GM08714 (cell line): ENCODE measurements around the gene SCAF1.
A peak's percentile ranks its signal among the peaks of the same experiment; 100 is the strongest.

Experiments used
- H3K4me3 ChIP-seq: fragments of 200-500 bp; sonication (Bioruptor generic); 2 replicates; pipeline ENCODE4 v1.5.1; 2014; ENCODE audit warnings: mild to moderate bottlenecking, low read length, inconsistent platforms
- ZNF274 ChIP-seq: IDR thresholded peaks from 2 replicates; pipeline ENCODE4 v1.6.1; 2012; ENCODE audit warnings: mild to moderate bottlenecking, low read depth, low read length

SCAF1 gene, protein sequence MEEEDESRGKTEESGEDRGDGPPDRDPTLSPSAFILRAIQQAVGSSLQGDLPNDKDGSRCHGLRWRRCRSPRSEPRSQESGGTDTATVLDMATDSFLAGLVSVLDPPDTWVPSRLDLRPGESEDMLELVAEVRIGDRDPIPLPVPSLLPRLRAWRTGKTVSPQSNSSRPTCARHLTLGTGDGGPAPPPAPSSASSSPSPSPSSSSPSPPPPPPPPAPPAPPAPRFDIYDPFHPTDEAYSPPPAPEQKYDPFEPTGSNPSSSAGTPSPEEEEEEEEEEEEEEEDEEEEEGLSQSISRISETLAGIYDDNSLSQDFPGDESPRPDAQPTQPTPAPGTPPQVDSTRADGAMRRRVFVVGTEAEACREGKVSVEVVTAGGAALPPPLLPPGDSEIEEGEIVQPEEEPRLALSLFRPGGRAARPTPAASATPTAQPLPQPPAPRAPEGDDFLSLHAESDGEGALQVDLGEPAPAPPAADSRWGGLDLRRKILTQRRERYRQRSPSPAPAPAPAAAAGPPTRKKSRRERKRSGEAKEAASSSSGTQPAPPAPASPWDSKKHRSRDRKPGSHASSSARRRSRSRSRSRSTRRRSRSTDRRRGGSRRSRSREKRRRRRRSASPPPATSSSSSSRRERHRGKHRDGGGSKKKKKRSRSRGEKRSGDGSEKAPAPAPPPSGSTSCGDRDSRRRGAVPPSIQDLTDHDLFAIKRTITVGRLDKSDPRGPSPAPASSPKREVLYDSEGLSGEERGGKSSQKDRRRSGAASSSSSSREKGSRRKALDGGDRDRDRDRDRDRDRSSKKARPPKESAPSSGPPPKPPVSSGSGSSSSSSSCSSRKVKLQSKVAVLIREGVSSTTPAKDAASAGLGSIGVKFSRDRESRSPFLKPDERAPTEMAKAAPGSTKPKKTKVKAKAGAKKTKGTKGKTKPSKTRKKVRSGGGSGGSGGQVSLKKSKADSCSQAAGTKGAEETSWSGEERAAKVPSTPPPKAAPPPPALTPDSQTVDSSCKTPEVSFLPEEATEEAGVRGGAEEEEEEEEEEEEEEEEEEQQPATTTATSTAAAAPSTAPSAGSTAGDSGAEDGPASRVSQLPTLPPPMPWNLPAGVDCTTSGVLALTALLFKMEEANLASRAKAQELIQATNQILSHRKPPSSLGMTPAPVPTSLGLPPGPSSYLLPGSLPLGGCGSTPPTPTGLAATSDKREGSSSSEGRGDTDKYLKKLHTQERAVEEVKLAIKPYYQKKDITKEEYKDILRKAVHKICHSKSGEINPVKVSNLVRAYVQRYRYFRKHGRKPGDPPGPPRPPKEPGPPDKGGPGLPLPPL

DNA sequence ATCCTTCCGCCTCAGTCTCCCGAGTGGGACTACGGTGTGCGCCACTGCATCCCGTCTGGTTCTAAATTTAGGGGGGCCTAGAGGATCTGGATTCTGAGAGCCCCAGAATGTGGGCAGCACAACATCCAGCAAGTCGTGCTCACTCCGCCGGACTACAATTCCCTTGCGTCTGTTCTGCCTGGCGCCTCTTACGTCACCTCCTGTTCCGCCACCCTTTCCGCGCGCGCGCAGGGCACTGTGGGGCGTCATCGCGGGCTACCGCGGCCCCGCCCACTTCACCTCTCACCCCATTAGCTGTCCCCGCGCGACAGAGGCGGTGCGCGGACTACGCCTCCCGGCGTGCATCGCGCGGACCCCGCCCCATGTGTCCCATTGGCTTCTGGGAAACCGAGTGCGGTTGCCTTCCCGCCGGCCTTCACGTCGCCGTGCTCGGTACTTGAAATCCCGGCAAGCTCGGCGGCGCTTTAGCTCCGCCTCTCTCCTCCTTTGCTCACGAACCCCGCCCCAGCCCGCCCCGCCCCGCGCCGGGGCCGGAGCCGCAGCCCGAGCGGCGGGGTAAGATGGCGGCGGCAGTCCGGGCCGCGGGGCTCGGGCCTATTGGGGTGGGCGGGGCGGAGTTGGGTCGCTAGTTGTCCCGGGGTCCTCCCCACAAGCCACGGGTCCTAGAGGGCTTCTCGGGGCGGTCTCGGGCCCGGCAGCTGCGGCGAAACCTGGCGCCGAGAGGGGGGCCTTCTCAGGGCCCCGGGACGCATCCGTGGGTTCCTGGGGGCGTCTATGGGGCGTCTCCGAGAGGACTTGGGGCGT is at the start of gene SCAF1:
TSS of gene SCAF1 (plus strand) at position 522 of the 804 bp plus-strand sequence. CDS start 2,818 bp downstream, outside the sequence.
- H3K4me3 ChIP-seq = peak within 1 kb of the TSS; percentile 87
- no peak for TF ChIP-seq ZNF274

DNA sequence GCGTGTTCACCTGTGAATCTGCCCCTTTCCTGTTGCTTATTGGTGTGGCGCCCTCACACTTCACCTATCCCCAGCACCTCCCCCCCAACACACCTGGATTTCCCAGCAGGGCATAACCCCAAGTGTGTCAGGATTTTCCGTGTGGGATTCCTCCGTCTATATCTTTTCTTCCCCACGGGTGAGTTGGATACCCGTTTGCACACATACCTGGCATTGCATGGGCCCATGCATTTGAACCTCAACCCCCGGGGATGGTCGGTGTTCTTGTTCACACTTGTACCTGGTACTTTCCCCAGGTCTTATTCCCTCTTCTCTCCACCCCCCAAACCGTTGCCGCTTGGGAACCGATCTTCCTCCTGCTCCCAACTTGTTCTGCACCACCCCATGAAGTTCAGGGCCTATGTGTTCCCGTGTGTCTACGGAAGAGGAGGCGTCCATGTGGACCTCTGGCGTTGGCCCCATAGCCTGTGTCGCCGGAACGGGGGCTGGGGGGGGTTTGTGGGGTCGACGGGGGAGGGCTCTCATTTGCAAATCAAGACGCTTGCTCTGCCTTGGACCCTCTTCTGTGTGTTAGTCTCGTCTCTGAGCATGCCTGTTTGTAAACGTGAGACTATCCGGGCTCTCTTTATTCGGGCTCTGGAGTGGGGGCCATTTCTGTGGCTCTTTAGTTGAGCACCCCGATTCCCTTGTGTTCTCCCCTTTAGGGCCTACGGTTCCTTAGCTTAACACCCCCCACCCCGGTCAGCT is 49.4 kb upstream of the SCAF1 start:
- H3K4me3 ChIP-seq = peak overlapping the region; percentile 86
- TF ChIP-seq ZNF274 = no peak

DNA sequence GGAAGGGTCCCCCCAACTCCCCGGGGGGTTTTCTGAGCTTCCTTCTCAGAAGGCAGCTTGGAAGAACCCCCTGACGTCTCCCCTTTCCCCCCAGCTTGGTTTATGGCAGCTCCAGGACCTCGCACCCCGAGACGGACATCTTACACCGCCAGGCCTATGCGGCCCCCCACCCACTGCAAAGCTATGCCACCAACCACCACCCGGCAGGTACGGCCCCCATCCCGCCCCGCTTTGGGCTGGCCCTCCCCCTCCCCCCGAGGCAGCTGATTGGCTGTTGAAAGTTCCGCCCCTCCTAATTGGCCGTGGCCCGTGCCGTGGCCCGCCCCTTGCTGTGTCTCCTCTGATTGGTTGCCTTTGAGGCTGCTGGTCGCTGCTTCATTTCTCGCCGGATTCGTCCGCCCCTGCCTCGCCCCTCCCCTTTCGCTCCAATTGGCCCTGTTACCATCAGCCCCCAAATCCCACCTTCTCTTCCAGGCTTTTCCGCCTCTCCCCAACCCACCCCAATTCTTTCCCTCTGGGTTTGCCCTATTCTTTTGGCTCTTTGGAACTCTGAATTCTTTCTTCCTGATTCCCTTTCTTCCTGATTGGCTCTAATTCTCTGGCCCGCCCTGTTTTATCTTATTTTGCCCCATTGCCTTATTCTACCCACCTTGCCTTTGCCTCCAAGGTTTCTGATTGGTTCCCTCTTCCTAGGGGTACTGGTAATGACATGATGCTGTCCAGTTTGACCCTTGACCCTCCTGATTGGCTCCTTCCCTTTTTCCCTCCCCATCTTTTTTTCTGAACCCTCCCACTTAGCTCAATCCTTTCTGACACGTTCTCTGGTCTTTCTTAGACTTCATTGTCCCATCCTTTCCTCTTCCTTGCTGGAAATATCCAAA is 48.5 kb upstream of the SCAF1 start:
- H3K4me3 ChIP-seq = peak overlapping the region; percentile 86
- no peak for TF ChIP-seq ZNF274

DNA sequence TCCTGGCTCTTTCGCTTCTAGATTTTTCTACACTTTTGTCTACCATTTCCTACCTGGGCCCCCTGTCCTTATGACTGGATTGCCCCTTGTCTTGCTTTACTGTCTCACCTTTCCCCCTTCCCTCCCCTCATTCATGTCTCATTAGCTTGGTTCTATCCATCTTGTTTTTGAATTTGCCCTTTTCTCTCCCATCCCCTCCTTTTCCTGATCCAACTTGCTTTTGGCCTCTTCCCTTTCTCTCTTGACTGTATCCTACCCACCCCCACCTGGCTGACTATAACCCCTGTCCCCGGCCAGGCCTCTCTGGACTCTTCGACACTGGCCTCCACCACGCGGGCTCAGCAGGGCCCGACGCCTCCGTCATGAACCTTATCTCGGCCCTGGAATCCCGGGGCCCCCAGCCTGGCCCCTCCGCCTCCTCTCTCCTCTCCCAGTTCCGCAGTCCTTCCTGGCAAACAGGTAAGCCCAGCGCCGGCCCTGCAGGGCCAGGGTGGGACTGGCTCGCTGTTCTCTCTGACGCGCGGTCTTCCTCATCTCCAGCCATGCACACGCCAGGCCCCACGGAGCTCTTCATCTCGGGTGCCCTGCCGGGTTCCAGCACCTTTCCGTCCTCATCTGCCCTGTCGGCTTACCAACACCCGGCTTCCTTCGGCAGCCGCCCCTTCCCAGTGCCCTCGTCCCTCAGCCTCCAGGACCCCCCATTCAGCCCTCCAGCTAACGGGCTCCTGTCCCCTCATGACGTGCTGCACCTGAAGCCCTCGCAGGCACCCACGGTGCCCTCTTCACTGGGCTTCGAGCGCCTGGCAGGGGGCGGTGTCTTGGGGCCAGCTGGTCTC is 47.6 kb upstream of the SCAF1 start:
- TF ChIP-seq ZNF274 = no peak
- no peak overlapping the region for H3K4me3 ChIP-seq

DNA sequence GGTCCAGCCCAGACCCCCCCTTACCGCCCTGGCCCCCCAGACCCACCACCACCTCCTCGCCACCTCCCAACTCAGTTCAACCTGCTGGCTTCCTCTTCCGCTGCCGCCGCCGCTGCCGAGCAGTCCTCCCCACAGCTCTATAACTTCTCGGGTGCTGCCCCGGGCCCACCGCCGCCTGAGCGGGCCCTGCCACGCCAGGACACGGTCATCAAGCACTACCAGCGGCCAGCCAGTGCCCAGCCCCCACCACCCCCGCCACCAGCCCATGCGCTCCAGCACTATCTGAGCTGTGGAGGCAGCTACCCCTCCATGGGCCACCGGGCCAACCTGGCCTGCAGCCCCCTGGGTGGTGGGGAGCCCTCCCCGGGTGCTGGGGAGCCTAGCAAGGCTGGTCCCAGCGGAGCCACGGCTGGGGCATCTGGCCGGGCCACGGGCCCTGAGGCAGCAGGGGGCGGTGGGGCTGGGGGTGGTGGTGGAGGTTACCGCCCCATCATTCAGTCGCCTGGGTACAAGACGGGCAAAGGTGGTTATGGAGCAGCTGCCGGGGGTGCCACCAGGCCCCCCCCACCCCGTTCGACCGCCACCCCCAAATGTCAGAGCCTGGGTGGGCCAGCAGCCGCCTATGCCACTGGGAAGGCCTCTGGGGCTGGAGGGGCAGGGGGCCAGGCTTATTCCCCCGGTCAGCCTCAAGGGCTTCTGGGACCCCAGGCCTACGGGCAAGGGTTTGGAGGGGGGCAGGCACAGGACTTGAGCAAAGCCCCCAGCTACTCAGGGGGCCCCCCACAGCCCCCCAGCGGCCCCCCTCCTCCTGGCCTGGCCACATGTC is 46.8 kb upstream of the SCAF1 start:
- no peak for TF ChIP-seq ZNF274
- no peak overlapping the region for H3K4me3 ChIP-seq

DNA sequence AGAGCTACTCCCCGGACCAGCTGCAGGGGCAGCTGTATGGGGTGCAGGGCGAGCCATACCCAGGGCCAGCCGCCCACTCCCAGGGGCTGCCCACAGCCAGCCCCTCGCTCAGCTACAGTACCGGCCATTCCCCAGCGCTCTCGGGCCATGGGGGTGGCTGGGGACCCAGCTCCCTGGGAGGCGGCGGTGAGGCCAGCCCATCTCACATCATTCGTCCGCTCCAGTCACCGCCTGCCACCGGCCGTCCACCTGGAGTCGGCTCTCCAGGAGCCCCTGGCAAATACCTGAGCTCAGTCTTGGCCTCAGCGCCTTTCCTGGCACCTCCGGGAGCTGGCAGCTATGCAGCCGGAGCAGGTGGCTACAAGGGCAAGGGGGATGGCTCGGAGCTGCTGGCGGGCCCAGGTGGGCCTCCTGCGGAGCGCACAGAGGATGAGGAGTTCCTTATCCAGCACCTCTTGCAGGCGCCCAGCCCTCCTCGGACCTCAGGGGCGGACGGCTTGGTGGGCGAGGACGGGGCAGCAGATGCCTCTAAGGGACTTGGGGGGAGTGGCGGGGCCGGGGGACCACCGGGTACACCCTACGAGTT is 46.1 kb upstream of the SCAF1 start:
- TF ChIP-seq ZNF274 = no peak
- H3K4me3 ChIP-seq = no peak overlapping the region

DNA sequence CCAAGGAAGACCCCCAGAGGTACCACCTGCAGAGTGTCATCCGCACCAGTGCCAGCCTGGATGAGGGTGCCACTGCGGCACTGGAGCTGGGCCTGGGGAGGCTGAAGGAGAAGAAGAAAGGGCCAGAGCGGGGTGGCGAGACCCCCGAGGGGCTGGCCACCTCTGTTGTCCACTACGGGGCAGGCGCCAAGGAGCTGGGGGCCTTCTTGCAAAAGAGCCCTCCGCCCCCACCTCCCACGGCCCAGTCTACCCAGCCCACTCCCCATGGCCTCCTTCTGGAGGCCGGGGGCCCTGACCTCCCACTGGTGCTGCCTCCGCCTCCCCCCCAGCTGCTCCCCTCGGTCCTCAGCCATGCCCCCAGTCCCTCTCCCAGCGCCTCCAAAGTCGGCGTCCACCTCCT is 45.6 kb upstream of the SCAF1 start:
- TF ChIP-seq ZNF274 = no peak
- no peak overlapping the region for H3K4me3 ChIP-seq

DNA sequence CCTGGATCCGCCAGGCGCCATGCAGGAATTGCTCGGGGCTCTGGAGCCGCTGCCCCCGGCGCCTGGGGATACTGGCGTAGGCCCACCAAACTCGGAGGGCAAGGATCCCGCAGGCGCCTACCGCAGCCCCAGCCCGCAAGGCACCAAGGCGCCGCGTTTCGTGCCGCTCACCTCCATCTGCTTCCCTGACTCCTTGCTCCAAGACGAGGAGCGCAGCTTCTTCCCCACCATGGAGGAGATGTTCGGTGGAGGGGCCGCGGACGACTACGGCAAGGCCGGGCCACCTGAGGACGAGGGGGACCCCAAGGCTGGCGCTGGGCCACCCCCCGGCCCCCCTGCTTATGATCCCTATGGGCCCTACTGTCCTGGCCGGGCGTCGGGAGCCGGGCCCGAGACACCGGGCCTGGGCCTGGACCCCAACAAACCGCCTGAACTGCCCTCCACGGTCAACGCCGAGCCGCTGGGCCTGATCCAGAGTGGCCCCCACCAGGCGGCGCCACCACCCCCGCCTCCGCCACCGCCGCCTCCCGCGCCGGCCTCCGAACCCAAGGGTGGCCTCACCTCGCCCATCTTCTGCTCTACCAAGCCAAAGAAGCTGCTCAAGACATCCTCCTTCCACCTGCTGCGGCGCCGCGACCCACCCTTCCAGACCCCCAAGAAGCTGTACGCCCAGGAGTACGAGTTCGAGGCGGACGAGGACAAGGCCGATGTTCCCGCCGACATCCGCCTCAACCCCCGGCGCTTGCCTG is 44.9 kb upstream of the SCAF1 start:
- TF ChIP-seq ZNF274 = no peak
- no peak overlapping the region for H3K4me3 ChIP-seq

DNA sequence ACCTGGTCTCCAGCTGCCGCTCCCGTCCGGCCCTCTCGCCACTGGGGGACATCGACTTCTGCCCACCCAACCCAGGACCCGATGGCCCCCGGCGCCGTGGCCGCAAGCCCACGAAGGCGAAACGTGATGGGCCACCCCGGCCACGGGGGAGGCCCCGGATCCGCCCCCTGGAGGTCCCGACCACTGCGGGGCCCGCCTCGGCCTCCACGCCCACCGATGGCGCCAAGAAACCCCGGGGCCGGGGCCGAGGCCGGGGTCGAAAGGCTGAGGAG is 44.4 kb upstream of the SCAF1 start:
- TF ChIP-seq ZNF274 = no peak
- H3K4me3 ChIP-seq = no peak overlapping the region
